Measurements from ENCODE around the gene TRIM13. TPM values are rescaled to one million over a fixed set of nuclear protein-coding genes. Genes with fewer than 3 reads are reported as not detected.
"Not testable (repeated sequence)": the region's sequence is repeated elsewhere in the genome, so short reads cannot be mapped to it uniquely, and the experiment has no call there.

Gene TRIM13
- total RNA-seq, 1 experiment from 2014 or later: 22.4 TPM

DNA sequence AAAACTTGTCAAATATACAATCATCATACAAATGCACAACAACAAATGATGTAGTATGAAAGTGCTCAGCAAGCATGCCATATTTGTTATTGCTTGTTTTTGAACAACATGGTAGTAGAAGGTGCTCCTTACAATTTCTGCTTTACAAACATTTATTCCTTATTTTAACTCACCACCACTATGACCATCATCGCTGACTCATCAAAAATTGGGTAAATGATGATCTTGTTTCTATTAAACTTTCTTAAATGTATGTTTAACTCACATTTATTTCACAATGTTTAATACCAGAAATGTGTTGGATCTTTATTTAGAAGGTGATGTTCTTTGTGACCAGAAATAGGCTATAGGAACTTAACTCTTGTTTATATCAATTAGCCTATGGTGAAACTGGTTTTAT is 63.9 kb downstream of the TRIM13 start:
- ATAC-seq (no peak), DNase-seq (ENCODE audit: low read depth, low spot score) (no peak)
- Histone ChIP-seq H3K27me3 (ENCODE audit: control insufficient read depth, insufficient read depth, low read length) (no peaks in the 10 kb centered on the region), H3K27ac (ENCODE audit: low read length) (no peak overlapping the region), H3K4me1 (ENCODE audit: control insufficient read depth, insufficient read depth, low read length) (no peaks in the 10 kb centered on the region), H3K36me3 (ENCODE audit: control insufficient read depth, insufficient read depth, low read length) (peaks cover 8% of the 10 kb centered on the region; the same call in 1 of the 2 replicates), H3K4me3 (ENCODE audit: low read depth in 2 of 2, low read length in 2 of 2) (no peak overlapping the region), H3K9me3 (ENCODE audit: control insufficient read depth, insufficient read depth, low read depth, low read length) (no peaks in the 10 kb centered on the region)
- intact Hi-C loops (cut with micrococcal nuclease; ENCODE audit: unreplicated experiment): no loop called here
- POLR2A ChIA-PET: no interaction called here
- TF ChIP-seq, protein P1, sequence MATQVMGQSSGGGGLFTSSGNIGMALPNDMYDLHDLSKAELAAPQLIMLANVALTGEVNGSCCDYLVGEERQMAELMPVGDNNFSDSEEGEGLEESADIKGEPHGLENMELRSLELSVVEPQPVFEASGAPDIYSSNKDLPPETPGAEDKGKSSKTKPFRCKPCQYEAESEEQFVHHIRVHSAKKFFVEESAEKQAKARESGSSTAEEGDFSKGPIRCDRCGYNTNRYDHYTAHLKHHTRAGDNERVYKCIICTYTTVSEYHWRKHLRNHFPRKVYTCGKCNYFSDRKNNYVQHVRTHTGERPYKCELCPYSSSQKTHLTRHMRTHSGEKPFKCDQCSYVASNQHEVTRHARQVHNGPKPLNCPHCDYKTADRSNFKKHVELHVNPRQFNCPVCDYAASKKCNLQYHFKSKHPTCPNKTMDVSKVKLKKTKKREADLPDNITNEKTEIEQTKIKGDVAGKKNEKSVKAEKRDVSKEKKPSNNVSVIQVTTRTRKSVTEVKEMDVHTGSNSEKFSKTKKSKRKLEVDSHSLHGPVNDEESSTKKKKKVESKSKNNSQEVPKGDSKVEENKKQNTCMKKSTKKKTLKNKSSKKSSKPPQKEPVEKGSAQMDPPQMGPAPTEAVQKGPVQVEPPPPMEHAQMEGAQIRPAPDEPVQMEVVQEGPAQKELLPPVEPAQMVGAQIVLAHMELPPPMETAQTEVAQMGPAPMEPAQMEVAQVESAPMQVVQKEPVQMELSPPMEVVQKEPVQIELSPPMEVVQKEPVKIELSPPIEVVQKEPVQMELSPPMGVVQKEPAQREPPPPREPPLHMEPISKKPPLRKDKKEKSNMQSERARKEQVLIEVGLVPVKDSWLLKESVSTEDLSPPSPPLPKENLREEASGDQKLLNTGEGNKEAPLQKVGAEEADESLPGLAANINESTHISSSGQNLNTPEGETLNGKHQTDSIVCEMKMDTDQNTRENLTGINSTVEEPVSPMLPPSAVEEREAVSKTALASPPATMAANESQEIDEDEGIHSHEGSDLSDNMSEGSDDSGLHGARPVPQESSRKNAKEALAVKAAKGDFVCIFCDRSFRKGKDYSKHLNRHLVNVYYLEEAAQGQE (IDR thresholded peaks at IDR 0.05; ENCODE audit: insufficient read depth in 1 of 2, low read depth in 2 of 2, low read length in 1 of 2): no peak
- no peak for TF ChIP-seq TCF7L2 (IDR thresholded peaks at IDR 0.05; ENCODE audit: low read depth, low read length)
- TF ChIP-seq POLR2AphosphoS5 (IDR thresholded peaks at IDR 0.05; ENCODE audit: low read depth, low read length): no peak
- no peak for TF ChIP-seq SIN3A (IDR thresholded peaks at IDR 0.05; ENCODE audit: borderline replicate concordance, insufficient read depth, low read depth, low read length)
- TF ChIP-seq, protein P2, sequence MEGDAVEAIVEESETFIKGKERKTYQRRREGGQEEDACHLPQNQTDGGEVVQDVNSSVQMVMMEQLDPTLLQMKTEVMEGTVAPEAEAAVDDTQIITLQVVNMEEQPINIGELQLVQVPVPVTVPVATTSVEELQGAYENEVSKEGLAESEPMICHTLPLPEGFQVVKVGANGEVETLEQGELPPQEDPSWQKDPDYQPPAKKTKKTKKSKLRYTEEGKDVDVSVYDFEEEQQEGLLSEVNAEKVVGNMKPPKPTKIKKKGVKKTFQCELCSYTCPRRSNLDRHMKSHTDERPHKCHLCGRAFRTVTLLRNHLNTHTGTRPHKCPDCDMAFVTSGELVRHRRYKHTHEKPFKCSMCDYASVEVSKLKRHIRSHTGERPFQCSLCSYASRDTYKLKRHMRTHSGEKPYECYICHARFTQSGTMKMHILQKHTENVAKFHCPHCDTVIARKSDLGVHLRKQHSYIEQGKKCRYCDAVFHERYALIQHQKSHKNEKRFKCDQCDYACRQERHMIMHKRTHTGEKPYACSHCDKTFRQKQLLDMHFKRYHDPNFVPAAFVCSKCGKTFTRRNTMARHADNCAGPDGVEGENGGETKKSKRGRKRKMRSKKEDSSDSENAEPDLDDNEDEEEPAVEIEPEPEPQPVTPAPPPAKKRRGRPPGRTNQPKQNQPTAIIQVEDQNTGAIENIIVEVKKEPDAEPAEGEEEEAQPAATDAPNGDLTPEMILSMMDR (IDR thresholded peaks at IDR 0.05): no peak
- CTCF ChIA-PET: no interaction called here
- in situ Hi-C loops (cut with HindIII; ENCODE audit: low pct_unique_long_range_greater_than_20kb, low sequenced_read_pairs): no loop called here
- no TSS peak for BruUV-seq (replicated peaks)

GRCh38 chr13:50062336-50062735 is 65.5 kb downstream of the TRIM13 start:
- H3K36me3 ChIP-seq (ENCODE audit: control insufficient read depth, insufficient read depth, low read length); CTCF ChIA-PET; BruUV-seq (replicated peaks); POLR2A ChIA-PET; intact Hi-C loops (cut with micrococcal nuclease; ENCODE audit: unreplicated experiment); ATAC-seq; H3K9me3 ChIP-seq (ENCODE audit: control insufficient read depth, insufficient read depth, low read depth, low read length); in situ Hi-C loops (cut with HindIII; ENCODE audit: low pct_unique_long_range_greater_than_20kb, low sequenced_read_pairs); H3K27ac ChIP-seq (ENCODE audit: low read length); H3K4me1 ChIP-seq (ENCODE audit: control insufficient read depth, insufficient read depth, low read length); H3K4me3 ChIP-seq (ENCODE audit: low read depth in 2 of 2, low read length in 2 of 2); DNase-seq (ENCODE audit: low read depth, low spot score); H3K27me3 ChIP-seq (ENCODE audit: control insufficient read depth, insufficient read depth, low read length): not testable (repeated sequence)

DNA sequence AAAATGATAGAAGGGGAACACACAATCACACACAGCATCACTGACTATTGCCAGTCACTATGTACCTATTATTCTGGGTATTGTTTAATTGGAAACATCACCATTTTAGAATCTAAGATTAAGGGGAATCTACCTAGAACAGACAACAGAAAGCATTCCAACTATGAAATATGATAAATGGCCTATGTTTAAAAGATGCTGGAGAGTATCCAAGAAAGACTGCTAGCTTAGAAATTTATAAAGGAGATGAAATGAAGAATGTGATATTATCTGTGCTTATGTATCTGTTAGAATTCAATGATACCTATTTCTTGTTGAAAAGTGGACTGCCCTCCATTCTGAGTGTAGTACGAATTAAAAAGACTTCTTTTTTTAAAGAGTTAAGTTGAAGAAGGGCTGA is 68.9 kb downstream of the TRIM13 start:
- BruUV-seq (replicated peaks): no TSS peak
- no peaks in the 10 kb centered on the region for H3K9me3 ChIP-seq (ENCODE audit: control insufficient read depth, insufficient read depth, low read depth, low read length)
- in situ Hi-C loops (cut with HindIII; ENCODE audit: low pct_unique_long_range_greater_than_20kb, low sequenced_read_pairs): no loop called here
- CTCF ChIA-PET: no interaction called here
- no peak for ATAC-seq
- no peak overlapping the region for H3K4me3 ChIP-seq (ENCODE audit: low read depth in 2 of 2, low read length in 2 of 2)
- no peak overlapping the region for H3K27ac ChIP-seq (ENCODE audit: low read length)
- H3K36me3 ChIP-seq (ENCODE audit: control insufficient read depth, insufficient read depth, low read length): peaks cover 25% of the 10 kb centered on the region; the same call in 1 of the 2 replicates
- intact Hi-C loops (cut with micrococcal nuclease; ENCODE audit: unreplicated experiment): no loop called here
- H3K4me1 ChIP-seq (ENCODE audit: control insufficient read depth, insufficient read depth, low read length): peaks cover 6% of the 10 kb centered on the region; the same call in 1 of the 2 replicates
- TF ChIP-seq SIN3A (IDR thresholded peaks at IDR 0.05; ENCODE audit: borderline replicate concordance, insufficient read depth, low read depth, low read length): no peak
- TF ChIP-seq POLR2AphosphoS5 (IDR thresholded peaks at IDR 0.05; ENCODE audit: low read depth, low read length): no peak
- TF ChIP-seq, protein P2 (IDR thresholded peaks at IDR 0.05): no peak
- TF ChIP-seq, protein P1 (IDR thresholded peaks at IDR 0.05; ENCODE audit: insufficient read depth in 1 of 2, low read depth in 2 of 2, low read length in 1 of 2): no peak
- no peak for TF ChIP-seq TCF7L2 (IDR thresholded peaks at IDR 0.05; ENCODE audit: low read depth, low read length)
- DNase-seq (ENCODE audit: low read depth, low spot score): no peak
- POLR2A ChIA-PET: no interaction called here
- no peaks in the 10 kb centered on the region for H3K27me3 ChIP-seq (ENCODE audit: control insufficient read depth, insufficient read depth, low read length)

All from Panc1 (cell line).